AG04450 (cell line): ENCODE data around the gene TNKS2. TPM values are rescaled to one million over a fixed set of nuclear protein-coding genes. Genes with fewer than 3 reads are reported as not detected.
"Not testable (repeated sequence)": the region's sequence is repeated elsewhere in the genome, so short reads cannot be mapped to it uniquely, and the experiment has no call there.

Experiments
- CTCF ChIA-PET: fragments of 300-600, 350-600 bp; formaldehyde crosslinking; extraction: SDS; loops from one replicate; lab custom pipeline; 2022; ENCODE audit warnings: antibody characterized with exemption, inconsistent platforms; lab: Charles Lee
- POLR2A ChIA-PET: fragments of 350-600 bp; formaldehyde crosslinking; extraction: SDS; loops from one replicate; lab custom pipeline; 2021; ENCODE audit warnings: antibody characterized with exemption, inconsistent platforms; lab: Yijun Ruan, JAX
- DNase-seq: peaks from one replicate; pipeline ENCODE4 v3.0.0-alpha.2; 2011; ENCODE audit warnings: low read depth, low spot score
- H3K27ac ChIP-seq: one replicate; pipeline ENCODE4 v1.5.1; 2012; ENCODE audit warnings: low read depth, low read length, control low read depth
- H3K27me3 ChIP-seq: one replicate; pipeline ENCODE4 v1.6.0; 2012; ENCODE audit warnings: low read length; ENCODE audit not compliant: control insufficient read depth, insufficient read depth
- H3K4me3 ChIP-seq: 2 replicates; pipeline ENCODE4 v1.5.1; 2011; ENCODE audit warnings: mild to moderate bottlenecking, low read depth, low read length, control low read depth
- H3K9me3 ChIP-seq: 2 replicates; pipeline ENCODE4 v1.5.1; 2012; ENCODE audit warnings: low read length; ENCODE audit not compliant: control insufficient read depth, insufficient read depth
- CTCF ChIP-seq: IDR thresholded peaks from 2 replicates; pipeline ENCODE4 v1.5.1; 2011; ENCODE audit warnings: low read depth, low read length, control low read depth, inconsistent platforms
- polyA plus RNA-seq: library from polyadenylated mRNA; depleted of rRNA; stranded (reverse); fragments of >200 nt; gene quantifications from 2 replicates; pipeline ENCODE4 v1.2.3, GENCODE V29; 2011

TNKS2 gene
- polyA plus RNA-seq, 1 experiment, result 45.5 TPM

- ChIA-PET CTCF (interaction anchor here (0.8 kb wide), 1 partner anchor 20 kb away, joined by 4 read pairs; no protein-coding TSS in a partner anchor), POLR2A (interaction anchor here (0.7 to 0.9 kb wide), 2 partner anchors 9 to 21 kb away, joined by 3 read pairs; no protein-coding TSS in a partner anchor)
Measured at GRCh38 chr10:91887272-91888076, 89.2 kb downstream of the TNKS2 start.

GRCh38 chr10:91891125-91892001, 93.1 kb downstream of the TNKS2 start:
- CTCF ChIA-PET, result interaction anchor here (0.6 kb wide), 1 partner anchor 556 kb away, joined by 3 read pairs; no protein-coding TSS in a partner anchor
- no peak for TF ChIP-seq CTCF
- DNase-seq, result no peak
- H3K27ac ChIP-seq, result no peak overlapping the region
- H3K4me3 ChIP-seq, result no peak overlapping the region
- no peaks in the 10 kb centered on the region for H3K9me3 ChIP-seq
- POLR2A ChIA-PET, result interaction anchor here (0.7 to 1.2 kb wide), 2 partner anchors 32 to 93 kb away, joined by 4 read pairs; partner anchors contain the start of genes BTAF1 and TNKS2
- H3K27me3 ChIP-seq, result no peaks in the 10 kb centered on the region

More at GRCh38 chr10:91887272-91888076, 89.2 kb downstream of the TNKS2 start:
- Histone ChIP-seq H3K27me3 (no peaks in the 10 kb centered on the region), H3K4me3 (peak overlapping the region; percentile 67), H3K9me3 (no peaks in the 10 kb centered on the region), H3K27ac (no peak overlapping the region)
- no peak for TF ChIP-seq CTCF
- no peak for DNase-seq

GRCh38 chr10:91893051-91893450, 94.8 kb downstream of the TNKS2 start:
- no peak overlapping the region for H3K27ac ChIP-seq
- no peaks in the 10 kb centered on the region for H3K27me3 ChIP-seq
- ChIA-PET POLR2A (no interaction called here), CTCF (no interaction called here)
- DNase-seq, result no peak
- no peaks in the 10 kb centered on the region for H3K9me3 ChIP-seq
- TF ChIP-seq CTCF, result no peak
- H3K4me3 ChIP-seq, result no peak overlapping the region

- DNase-seq, H3K27me3 ChIP-seq, H3K27ac ChIP-seq, H3K4me3 ChIP-seq, CTCF ChIA-PET, POLR2A ChIA-PET, H3K9me3 ChIP-seq: not testable (repeated sequence)
Measured at GRCh38 chr10:91894261-91894685, 96.0 kb downstream of the TNKS2 start.

- POLR2A ChIA-PET, result interaction anchor here (1.0 kb wide), 1 partner anchor 9 kb away, joined by 3 read pairs; no protein-coding TSS in a partner anchor
- CTCF ChIA-PET, result no interaction called here
- no peak for DNase-seq
Measured at GRCh38 chr10:91896212-91896756, 98.1 kb downstream of the TNKS2 start.

More at GRCh38 chr10:91896212-91896756, 98.1 kb downstream of the TNKS2 start:
- Histone ChIP-seq H3K27ac (no peak overlapping the region), H3K27me3 (no peaks in the 10 kb centered on the region), H3K4me3 (no peak overlapping the region), H3K9me3 (no peaks in the 10 kb centered on the region)
- TF ChIP-seq CTCF, result no peak
